Right kidney (tissue), 1 donor: ENCODE measurements around the gene OLFML1.
"Not testable (repeated sequence)": the region's sequence is repeated elsewhere in the genome, so short reads cannot be mapped to it uniquely, and the experiment has no call there.

ENCODE experiments used
- DNase-seq: peaks from one replicate; pipeline ENCODE4 v3.0.0-alpha.2; 2016

Gene OLFML1

GRCh38 chr11:7511401-7511800 is 26.1 kb downstream of the OLFML1 start:
- no peak for DNase-seq

- peak; percentile 57 for DNase-seq
Measured at GRCh38 chr11:7512525-7513233, 27.4 kb downstream of the OLFML1 start.

- peak; percentile 90 for DNase-seq
Measured at GRCh38 chr11:7513234-7514098, 28.2 kb downstream of the OLFML1 start, which contains the start of gene PPFIBP2. TSS of gene PPFIBP2 (plus strand) at chr11:7513999. CDS start at chr11:7549476, 35,477 bp downstream.

DNA sequence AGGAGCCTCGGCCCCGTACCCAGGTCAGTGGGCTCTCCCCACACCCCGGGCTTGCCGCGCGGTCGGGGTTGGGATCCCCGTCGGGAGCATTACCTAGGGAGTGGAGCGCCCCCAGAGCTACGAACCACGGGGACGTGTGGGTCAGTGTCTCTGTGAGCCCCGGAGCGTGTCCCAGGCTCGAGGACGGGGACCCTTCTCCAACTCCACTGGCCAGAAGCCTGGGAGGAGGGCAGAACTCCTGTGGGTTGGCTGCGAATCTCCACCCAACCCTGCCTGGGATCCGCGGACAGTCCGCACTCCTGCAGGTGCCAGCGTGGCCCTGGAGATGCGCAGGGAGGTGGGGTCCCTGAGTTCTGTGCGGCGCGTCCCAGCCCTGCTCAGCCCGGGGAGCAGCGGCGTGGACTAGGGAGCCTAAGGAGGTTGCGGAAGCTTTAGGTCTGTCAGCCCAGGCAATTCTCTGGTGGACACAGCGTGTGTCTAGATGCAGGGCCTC is 28.8 kb downstream of the OLFML1 start:
- DNase-seq = no peak

- no peak for DNase-seq
Measured at GRCh38 chr11:7515447-7515886, 30.2 kb downstream of the OLFML1 start.

- DNase-seq = no peak
Measured at GRCh38 chr11:7516475-7516874, 31.2 kb downstream of the OLFML1 start.

- not testable (repeated sequence) for DNase-seq
Measured at GRCh38 chr11:7517743-7518142, 32.4 kb downstream of the OLFML1 start.

- no peak for DNase-seq
Measured at GRCh38 chr11:7518811-7519562, 33.7 kb downstream of the OLFML1 start.

GRCh38 chr11:7520011-7520942 is 35.0 kb downstream of the OLFML1 start:
- no peak for DNase-seq

DNA sequence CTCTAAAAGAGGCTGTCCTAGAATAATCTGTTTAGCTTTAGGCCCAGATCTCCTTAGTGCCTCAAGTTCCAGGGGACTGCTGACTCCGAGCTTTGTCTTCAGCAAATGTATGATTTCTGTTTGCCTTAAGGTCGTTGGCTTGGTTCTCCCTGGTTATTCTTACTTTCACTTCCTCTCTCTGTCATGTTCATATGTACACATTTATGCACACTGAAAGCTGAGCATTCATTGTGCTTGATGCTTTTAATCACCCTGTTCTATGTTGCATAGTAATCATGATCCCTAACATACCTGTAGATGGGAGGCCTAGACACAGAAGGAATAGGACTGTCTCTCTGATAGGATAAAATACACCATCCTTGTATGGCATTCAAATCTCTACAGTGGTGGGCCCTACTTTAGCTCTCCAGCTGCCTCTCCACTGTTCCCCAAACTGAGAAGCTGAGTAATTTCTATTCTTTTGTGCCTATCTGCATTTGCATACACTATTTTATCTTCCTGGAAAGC is 35.7 kb downstream of the OLFML1 start:
- DNase-seq = no peak

DNA sequence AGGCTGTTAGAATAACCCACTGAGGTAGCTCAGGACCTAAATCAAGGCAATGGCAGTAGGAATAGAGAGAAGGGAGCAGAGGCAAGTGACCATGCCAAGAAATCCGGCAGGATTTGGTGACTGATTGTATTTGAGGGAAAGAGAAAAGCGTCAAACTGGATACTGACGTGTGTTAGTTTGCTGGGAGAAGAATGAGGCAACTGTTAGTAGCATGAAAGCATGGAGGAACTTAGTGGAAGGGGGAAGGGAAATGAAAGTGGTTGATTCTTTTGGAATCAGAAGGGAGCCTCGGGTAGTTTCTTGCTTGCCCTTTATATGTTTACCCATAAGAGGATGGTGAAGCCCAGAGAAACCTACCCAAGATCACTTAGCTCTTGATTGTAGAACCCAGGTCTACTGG is 36.8 kb downstream of the OLFML1 start:
- DNase-seq = no peak

GRCh38 chr11:7522546-7522945 is 37.2 kb downstream of the OLFML1 start:
- no peak for DNase-seq

- no peak for DNase-seq
Measured at GRCh38 chr11:7523416-7524210, 38.3 kb downstream of the OLFML1 start.

- DNase-seq = no peak
Measured at GRCh38 chr11:7524462-7525235, 39.3 kb downstream of the OLFML1 start.

DNA sequence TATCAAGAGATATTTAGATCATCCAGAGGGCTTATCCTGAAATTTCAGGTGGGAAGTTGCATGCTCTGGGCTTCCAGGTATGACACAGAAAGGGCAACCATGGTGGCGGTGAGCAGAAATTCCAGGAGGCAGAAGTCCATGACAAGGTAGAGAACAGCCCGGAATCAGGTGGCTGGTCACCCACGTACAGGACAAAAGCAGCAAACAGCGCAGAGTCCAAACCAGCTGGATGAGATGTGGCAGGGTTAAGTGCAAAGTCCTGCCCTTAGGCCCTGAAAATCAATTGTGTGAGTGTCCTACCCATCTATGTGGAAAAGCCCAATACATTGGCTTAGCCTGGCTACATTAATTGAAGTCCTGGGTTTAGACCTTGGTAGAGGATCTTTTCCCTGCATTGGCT is 40.1 kb downstream of the OLFML1 start:
- no peak for DNase-seq

DNA sequence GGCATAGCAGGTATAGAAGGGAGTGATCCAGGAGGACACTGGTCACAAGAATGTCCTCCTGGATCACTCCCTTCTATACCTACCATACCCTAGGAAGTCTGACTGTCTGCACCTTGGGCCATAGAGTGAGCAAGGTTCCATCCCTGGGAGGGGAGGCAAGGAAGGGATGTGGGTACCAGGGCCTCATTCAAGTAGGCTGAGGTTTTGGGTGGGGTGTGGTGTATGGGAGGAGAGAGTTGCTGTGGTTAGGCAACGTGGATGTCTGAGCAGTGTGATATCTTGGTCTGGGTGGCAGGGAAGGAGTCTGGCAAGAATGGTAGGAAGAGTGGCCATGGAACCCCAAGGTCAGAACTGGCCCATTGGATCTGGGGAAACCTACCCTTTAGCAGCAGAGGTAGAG is 41.7 kb downstream of the OLFML1 start:
- no peak for DNase-seq

DNA sequence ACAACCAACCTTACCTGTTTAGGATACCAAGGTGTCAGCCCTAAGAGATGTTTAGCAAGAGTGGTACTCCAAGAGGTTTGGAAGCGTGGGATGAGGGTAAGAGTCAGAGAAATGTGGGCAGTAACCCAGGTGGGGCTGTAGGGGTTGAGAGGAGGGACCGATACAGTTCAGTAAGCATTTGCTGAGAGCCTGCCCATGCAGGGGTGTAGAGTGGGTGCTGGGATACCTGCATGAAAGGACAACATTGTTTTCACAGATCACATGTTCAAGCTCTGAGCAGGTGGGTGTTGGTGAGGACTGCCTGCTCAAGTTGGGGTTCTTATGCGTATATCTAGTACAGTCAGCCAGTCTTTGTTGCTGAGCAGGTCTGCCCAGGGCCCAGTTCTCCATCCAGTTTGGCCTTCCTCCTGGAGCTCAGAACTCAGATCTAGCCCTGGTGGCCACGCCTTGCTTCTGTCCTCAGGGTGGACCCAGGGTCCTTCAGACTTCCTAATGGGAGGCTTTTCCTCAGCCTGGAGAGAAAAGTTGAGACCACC is 43.3 kb downstream of the OLFML1 start:
- DNase-seq = no peak

GRCh38 chr11:7530013-7530640 is 44.8 kb downstream of the OLFML1 start:
- no peak for DNase-seq

DNA sequence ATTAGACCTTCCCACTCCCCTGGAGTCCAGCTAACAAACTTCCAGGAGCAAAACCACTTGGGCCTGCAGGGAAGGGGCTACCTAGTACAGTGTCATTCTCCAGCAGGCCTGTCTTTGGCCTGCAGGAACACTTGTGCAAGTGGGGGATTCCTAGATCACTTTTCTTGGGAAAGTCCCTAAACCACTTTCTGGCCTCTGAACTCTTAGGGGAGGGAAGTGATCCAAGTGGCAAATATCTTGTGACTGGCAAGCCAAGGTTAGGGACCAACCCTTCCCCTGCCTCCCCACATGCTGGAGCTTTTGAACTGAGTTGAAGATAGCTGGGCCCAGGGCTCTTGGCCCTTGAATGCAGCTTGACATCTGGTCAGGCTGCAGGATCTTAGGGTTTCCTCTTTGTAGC is 45.7 kb downstream of the OLFML1 start:
- DNase-seq = no peak
